Activated CD8-positive, alpha-beta memory T cell treated with anti-CD3 and anti-CD28 coated beads for 48 hours (primary cell): ENCODE results near the gene DSE.

ENCODE experiments used
- DNase-seq, 3 experiments: peaks; one replicate each; pipeline ENCODE4 v3.0.0-alpha.2; 2020; ENCODE audit warnings: low read depth in 2 of 3, low spot score in 2 of 3

The DSE gene

DNA sequence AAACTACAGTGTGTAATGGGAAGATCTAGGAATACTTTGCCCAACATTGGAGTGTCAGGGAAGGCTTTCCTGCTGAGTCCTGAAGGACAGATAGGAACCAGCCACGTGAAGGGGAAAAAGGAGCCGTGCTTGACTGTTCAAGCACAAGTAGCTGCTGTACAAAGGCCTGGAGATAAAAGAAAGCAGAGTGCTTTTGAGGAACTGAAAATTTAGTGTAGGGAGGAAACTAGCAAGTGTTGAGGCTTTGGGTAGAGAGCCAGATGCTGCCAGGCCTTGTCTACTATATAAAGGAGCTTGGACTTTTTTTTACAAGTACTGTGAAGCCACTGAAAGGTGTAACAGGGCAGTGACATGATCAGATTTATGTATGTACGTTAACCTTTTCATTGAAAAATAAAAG is 39.0 kb downstream of the DSE start:
- no peak for DNase-seq

DNA sequence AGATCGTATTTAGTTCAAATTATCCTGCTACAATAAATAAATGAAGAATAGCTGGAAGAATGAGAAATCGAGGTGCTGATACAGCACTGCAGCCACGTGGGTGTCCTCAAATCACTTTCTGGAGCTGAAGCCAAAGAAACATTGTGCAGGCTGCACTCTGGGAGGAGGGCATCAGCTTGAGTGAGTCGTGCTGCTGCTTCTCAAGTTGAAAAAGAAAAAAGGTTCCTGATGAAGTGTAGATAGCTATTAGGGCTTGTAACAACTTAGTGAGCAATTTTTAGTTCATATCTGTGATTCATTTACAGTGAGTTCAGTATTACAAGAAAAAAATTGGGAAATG is 40.5 kb downstream of the DSE start:
- DNase-seq, result no peak

DNA sequence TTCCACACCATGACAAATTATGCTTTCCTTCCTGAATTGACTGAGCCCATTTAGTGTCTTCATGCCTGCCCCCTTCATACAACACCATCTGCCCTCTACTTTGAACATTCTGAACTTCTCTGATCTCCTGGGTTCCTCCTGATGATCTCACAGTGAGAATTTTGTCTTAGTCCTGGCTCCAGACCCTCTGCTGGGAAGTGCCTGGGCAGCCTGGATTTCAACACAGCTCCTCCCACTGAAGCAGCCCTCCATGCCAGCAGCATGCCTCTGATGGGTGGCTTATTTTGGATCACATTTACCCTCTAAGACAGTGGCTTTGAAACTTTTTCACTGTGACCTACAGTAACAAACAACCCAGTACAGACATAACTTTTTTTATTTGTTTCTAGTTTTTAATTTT is 41.5 kb downstream of the DSE start:
- DNase-seq, result no peak

DNA sequence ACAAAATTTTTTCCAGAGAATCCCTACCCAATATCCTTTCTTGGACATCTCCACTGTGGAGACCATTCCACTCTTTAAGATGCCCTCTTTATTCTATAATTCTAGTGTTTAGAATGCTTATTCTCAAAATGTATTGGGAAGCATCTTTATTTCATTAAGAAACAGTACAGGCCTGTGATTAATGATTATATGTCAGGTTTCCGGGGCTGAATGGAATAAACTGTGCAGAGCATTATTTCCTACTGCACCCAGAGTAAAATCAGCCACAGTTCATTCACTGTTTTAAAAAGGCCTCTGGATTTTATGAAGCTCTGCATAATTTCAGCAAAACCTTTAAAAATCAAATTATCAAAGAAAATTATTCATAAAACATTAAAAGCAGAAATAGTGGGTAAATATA is 42.6 kb downstream of the DSE start:
- no peak for DNase-seq

DNA sequence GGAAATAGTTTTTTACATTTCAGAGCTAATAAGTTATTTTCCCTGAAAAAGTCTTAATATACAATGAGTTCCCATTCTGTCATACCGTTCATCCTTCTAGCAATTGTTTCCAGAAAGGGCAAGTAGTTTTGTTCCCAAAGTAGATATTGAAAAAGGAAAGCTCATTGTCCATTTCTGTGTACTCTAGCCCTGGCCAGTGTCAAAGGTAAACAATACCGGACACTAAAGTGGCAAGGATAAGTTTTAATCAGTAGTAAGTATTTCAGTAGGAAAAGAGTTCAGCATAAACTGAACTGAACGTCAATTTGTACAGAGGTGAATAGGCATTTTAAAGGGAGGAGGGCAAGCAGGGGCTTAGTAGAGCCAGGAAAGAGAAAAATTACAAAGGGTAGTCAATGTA is 46.9 kb downstream of the DSE start:
- DNase-seq, result no peak

DNA sequence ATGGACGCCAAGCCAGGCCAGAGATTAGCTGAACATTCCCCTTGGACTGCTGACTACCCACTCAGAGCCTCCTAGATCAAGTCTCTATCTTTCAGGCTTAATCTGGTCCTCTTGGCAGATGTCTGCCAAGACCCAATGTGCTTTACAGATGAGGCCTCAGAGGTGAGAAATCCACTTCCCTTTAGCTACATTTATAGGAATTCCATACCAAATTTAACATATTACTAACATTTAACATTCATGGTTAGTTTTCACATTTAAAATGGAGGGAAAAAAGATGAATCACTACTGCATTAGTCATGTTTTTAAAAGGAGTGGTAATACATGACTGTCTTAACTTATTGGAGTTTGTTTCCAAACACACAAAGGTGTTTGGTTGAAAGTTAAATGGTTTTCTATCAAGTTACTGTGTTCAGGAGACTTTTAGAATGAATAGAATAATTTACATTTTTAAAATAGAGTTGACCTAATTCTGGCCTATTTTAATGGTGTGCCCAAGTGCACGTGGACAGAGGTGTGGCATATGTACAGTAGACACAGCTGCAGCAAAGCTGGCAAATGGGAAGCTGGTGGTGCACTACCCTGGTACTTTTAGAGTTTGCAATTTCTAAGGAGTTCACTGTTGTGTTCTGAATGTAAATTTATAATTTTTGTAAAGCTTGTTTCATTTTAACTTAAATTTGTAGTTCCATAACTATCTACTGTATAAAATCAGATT is 48.5 kb downstream of the DSE start:
- no peak for DNase-seq

DNA sequence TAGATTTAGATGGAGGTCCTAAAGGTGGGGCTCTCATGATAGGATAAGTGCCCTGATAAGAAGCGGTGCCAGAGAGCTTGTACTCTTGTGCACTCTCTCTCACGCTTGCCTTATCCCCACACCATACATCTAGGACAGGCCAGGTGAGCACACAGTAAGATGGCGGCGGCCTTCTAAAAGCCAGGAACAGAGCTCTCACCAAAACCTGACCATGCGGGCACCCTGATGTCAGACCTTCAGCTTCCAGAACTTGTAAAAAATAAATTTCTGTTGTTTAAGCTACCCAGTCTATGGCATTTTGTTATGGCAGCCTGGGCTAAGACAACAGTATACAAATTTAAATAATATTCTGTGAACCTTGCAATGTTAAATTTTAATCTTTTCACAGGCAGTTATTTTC is 49.6 kb downstream of the DSE start:
- no peak for DNase-seq

DNA sequence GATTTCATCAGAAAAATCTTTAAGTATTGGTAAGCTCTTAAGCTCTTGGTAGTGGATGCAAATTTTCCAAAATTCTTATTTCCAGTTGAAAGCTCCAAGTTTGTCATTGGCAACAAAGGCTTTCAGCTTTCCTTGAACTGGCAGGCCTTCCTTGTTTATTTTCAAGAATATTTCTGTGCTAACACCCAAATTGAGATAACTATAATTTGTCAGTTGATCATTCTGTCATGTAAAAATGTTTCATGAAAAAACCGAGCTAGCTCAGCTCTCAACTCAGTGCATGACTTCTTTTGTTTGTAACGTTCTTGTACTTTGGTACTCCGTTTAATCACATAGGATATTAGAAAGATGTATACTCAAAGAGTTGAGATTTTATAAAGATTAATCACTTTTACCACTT is 51.5 kb downstream of the DSE start:
- DNase-seq, result no peak

DNA sequence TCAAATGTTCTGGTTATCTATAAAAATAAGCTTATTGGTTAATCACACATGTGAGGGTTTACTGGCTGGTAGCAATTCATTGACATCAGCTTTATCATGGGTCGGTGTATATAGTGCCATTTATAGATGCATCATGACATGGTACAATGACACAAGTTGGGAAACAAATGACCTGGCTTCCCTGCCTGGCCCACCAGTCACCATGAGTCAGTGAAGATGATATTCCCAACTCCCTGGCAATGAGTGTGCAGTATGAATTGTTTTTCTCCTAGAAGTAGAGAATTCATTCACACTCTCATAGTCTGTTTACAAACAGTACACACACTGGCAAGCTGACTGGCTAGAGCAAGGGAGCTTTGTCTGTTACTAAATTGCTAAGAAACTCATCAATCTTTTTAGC is 53.3 kb downstream of the DSE start:
- DNase-seq, result no peak

DNA sequence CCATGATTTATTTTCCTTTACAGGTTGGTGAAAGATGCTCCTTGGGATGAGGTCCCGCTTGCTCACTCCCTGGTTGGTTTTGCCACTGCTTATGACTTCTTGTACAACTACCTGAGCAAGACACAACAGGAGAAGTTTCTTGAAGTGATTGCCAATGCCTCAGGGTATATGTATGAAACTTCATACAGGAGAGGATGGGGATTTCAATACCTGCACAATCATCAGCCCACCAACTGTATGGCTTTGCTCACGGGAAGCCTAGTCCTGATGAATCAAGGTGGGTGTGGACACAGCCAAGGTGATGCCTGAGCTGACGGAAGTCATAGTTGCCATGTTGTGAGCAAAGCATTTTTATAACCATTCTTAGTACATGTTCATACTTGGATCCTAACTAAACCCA is 55.8 kb downstream of the DSE start:
- no peak for DNase-seq

DNA sequence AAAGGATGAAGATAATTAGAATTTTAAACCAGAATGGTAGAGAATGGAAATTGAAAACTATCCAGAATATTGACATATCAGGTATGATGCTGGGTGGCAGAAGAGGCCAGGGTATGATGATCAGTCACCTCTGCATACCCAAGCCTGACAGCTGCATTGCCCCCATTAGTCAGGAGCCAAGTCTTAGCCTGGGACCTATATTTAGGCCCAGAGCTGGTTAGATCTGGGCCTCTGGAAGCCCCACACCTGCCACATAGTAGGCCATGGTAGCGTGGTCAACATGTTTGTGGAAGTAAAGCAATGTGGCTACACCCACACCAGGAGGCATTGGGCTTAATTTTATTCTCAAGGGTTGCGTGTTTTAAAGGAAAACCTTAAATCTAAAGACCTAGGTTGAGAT is 58.4 kb downstream of the DSE start:
- no peak for DNase-seq

DNA sequence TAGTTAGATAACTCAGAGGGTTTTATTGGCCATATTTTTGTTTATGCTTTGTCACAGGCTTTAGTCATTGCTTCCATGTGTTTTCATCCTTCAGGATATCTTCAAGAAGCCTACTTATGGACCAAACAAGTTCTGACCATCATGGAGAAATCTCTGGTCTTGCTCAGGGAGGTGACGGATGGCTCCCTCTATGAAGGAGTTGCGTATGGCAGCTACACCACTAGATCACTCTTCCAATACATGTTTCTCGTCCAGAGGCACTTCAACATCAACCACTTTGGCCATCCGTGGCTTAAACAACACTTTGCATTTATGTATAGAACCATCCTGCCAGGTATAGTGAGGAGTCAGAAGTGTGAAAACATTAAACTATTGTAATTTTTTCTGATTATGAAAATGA is 60.1 kb downstream of the DSE start:
- no peak for DNase-seq

DNA sequence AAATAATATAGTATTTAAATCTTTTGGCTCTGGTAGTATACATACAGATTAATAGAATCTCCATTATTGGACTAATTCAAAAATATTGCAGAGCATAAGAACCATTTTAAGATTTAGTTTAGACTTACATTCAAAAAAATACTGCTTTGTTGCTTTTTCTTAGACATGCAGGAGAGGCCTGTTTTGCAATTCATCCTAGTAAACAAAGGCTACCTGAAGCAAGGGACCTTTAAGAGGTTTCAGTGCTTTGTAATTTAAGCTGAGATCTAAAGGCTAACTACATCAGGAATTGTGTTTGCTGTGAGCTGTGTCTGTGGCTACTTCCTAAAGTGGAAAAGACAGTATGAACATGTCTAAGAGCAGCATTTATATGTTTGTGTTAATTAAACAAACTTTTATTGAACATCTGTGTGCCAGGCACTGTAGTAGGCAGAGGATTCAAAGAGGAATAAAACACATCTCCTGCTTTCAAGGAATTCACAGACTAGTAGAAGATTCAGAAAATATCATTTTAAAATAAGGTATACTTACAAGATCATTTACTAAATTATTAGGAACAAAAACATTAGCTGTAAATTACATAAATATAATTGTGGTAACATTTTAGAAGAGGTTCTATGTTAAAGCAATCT is 61.3 kb downstream of the DSE start:
- DNase-seq, result no peak

DNA sequence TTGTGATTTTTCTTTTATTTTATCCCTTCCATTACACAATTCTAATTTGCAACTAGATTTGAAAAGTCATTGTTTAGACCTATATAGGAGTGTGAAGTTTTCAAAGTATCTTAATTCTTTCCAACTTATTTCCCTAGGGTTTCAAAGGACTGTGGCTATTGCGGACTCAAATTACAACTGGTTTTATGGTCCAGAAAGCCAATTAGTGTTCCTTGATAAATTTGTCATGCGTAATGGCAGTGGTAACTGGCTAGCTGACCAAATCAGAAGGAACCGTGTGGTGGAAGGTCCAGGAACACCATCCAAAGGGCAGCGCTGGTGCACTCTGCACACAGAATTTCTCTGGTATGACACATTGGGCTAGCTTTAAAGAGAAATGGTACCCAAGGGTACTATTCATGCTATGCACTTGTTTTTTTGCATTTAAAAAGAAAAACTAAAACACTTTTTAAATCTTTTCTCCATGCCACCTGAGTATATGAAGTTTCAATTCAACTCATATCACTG is 62.5 kb downstream of the DSE start:
- no peak for DNase-seq

DNA sequence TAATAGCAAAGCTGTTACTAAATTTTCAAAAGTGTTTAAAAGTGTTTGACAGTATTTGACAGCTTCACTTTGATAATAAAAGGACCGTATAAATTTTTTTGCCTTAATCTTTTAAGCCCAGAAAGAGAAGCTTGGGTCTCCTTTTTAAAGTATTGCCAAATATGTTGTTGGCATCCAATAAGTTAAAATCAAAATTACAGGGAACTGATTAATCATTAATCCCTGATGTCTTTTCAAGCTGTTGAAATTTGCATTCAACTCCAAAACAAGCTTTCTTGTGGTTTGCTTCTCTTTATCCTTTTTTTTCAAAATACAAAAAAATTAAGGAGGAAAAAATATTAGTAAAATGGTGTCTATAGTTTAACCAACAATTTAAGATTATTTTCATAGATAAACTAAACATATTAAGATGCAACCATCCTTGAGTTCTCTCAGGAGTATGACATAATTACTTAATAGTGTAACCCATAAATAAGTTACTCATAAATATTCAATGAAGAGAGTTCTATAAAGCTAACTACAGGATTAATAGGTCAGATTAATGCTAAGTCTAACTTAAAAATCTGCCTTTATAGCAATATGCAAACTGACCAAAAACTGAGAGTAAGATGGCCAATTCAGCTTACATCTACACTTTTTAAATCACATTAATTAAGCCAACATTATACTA is 63.4 kb downstream of the DSE start:
- DNase-seq, result no peak

DNA sequence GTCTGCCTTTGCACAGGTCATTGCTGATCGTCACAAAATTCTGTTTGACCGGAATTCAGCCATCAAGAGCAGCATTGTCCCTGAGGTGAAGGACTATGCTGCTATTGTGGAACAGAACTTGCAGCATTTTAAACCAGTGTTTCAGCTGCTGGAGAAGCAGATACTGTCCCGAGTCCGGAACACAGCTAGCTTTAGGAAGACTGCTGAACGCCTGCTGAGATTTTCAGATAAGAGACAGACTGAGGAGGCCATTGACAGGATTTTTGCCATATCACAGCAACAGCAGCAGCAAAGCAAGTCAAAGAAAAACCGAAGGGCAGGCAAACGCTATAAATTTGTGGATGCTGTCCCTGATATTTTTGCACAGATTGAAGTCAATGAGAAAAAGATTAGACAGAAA is 65.8 kb downstream of the DSE start:
- DNase-seq, result no peak

DNA sequence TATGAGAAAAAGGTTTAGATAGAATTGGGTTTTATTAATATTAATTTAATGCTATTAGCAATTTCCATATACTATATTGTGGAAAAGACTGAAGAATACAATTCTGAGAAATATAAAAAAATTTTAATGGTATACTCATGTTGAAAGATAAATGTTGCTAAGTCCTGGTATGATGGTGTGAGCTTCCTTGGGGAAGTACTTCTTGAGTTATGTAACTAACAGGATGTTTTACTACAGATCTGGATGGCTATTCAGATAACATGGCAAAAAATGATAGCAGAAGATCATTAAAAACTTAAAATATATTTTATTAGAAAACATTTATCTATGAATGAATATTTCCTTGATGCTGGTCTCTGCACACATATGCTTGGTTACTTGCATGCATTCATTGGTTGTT is 66.9 kb downstream of the DSE start:
- no peak for DNase-seq

DNA sequence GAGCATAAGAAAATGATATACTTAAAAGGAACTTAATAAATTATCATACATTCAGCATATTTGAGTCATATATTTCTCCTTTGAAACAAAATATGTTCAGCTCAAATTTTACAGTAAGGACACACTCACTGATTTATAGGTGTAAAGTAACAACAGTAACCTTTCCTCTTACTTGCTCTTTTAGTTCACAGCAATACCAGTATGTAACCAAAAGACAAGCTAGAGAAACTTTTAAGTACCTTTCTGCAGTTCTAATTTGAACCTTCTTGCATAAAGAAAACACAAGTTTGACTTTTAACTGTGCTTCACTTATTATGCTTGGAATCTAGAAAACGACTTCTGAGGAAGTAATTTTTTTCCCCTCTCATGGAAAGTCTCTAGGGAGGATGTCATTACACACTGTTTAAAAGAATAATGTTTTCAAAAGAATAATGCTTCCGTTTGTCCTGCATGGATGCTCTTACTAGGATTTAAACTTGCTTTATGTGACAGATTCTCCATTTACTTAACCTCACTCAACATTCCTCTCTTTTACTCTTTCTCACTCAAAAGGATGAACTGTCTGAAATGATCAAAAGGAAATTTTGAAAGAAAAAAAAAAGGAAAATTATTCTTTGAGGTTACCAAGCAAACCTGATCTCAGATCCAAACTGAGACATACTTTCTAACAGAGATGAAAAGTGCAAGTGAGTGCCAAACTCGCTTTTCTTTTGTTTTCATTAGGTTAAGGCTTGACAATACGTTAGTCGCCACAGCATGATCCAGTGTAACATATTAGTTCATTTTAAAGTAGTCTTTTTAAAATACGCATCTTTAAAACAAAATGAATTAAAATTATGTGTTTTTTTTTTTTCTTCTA is 68.1 kb downstream of the DSE start:
- no peak for DNase-seq

DNA sequence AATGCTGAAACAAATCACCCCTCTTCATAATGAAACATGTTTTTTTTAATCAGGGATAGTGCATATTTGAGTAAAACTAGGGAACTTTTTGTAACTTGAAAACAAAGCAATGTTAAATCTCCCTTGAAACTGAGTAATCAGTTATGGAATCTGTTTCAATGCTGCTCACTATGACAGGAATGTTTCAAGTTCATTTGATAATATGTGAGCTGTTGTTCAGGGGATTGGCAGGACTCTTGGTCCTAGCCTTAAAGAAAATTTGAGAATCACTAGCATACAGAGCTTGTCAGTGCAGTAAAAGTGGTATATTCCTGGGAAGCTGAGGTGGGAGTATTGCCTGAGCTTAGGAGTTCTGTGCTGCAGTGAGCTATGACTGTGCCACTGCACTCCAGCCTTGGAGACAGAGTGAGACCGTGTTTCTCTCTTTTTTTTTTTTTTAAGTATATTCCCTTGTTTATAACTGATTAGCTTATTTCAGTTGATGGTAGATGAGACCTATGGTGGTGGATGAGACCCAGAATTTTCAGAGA is 68.8 kb downstream of the DSE start:
- no peak for DNase-seq

DNA sequence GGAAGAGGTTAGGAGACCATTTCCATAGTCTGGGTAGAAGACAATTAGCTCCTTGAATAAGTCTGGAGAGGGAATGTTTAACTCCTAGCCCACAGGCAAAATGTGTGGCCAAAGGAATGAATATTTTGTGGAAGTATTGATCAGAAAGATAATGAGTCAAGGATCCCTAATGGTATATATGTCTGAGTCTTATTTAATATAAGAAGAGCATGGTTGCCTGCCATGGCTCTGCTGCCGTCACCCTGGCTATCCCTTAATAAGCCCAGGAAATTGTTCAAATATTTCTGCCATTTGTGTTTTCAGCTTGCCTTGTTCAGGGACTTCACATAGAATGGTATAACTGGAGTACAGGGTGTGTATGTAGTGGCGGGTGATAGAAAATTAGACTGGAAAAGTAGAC is 72.4 kb downstream of the DSE start:
- DNase-seq, result no peak

DNA sequence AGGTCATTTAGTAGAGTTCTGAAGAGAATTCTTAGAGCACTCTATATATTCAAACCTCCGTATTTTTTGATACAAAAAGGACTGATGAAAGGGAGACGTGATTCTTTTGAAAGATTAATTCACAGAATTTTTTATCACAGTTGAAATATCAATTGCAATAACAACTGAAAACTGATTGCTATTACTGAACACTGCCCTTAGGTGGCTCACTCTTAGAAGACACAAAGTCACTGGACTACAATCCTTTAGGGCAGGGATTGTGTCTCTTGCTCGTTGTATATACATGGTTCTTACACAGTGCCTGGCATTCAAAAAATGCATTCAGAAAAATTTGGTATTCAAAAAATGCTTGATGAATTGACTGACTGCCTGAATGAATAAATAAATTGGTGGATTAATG is 73.3 kb downstream of the DSE start:
- DNase-seq, result no peak
